GM15510 (cell line): ENCODE measurements around the gene JAKMIP2.

Experiments used
- POLR2A ChIP-seq: IDR thresholded peaks from 3 replicates; pipeline ENCODE4 v1.6.1; 2011; ENCODE audit warnings: borderline replicate concordance; ENCODE audit not compliant: insufficient read length; ENCODE audit errors: extremely low read depth

JAKMIP2 gene

GRCh38 chr5:147782110-147783028 is at the start of gene JAKMIP2:
JAKMIP2 (minus strand) TSS chr5:147782728; CDS start chr5:147671806, 110,922 bp downstream.
- TF ChIP-seq POLR2A = no peak

GRCh38 chr5:147831465-147831864 is 48.9 kb upstream of the JAKMIP2 start, which contains the start of gene SPINK1:
SPINK1 (minus strand) TSS chr5:147831671; CDS start chr5:147831577, 94 bp downstream.
- TF ChIP-seq POLR2A = no peak

- TF ChIP-seq POLR2A = no peak
Measured at GRCh38 chr5:147830035-147830434, 47.5 kb upstream of the JAKMIP2 start.

- no peak for TF ChIP-seq POLR2A
Measured at GRCh38 chr5:147826361-147826760, 43.8 kb upstream of the JAKMIP2 start.

GRCh38 chr5:147822686-147823491 is 40.4 kb upstream of the JAKMIP2 start:
- TF ChIP-seq POLR2A = no peak

GRCh38 chr5:147821766-147822165 is 39.2 kb upstream of the JAKMIP2 start:
- TF ChIP-seq POLR2A = no peak

- no peak for TF ChIP-seq POLR2A
Measured at GRCh38 chr5:147819261-147819770, 36.8 kb upstream of the JAKMIP2 start.

GRCh38 chr5:147818290-147818689 is 35.8 kb upstream of the JAKMIP2 start:
- TF ChIP-seq POLR2A = no peak

GRCh38 chr5:147813696-147814095 is 31.2 kb upstream of the JAKMIP2 start:
- TF ChIP-seq POLR2A = no peak

GRCh38 chr5:147809830-147810666 is 27.5 kb upstream of the JAKMIP2 start:
- no peak for TF ChIP-seq POLR2A

GRCh38 chr5:147805030-147805454 is 22.5 kb upstream of the JAKMIP2 start:
- TF ChIP-seq POLR2A = no peak

- no peak for TF ChIP-seq POLR2A
Measured at GRCh38 chr5:147804334-147804733, 21.8 kb upstream of the JAKMIP2 start.

GRCh38 chr5:147803926-147804325 is 21.4 kb upstream of the JAKMIP2 start:
- TF ChIP-seq POLR2A = no peak

- no peak for TF ChIP-seq POLR2A
Measured at GRCh38 chr5:147801461-147801860, 18.9 kb upstream of the JAKMIP2 start.
